ENCODE data around the gene CNTNAP5. TPM values are rescaled to one million over a fixed set of nuclear protein-coding genes. Genes with fewer than 3 reads are reported as not detected.

CNTNAP5 gene
- total and polyA plus RNA-seq, 2 of the 13 experiments (the other 11 are each of a cell fraction or from before 2014, with no cell fraction given): not detected

- TF ChIP-seq AFF4 (CRISPR knock-in tag; IDR thresholded peaks at IDR 0.05): no peak
- no peak for TF ChIP-seq KLF12 (CRISPR knock-in tag; IDR thresholded peaks at IDR 0.05; ENCODE audit: borderline replicate concordance)
- no peak for TF ChIP-seq NR0B2 (CRISPR knock-in tag; IDR thresholded peaks at IDR 0.05)
- no peak for TF ChIP-seq JDP2 (CRISPR knock-in tag; IDR thresholded peaks at IDR 0.05; ENCODE audit: borderline replicate concordance)
- TF ChIP-seq SRF (IDR thresholded peaks at IDR 0.05; ENCODE audit: low read depth, low read length): 0 out of 2 replicates have a peak, but pooled peaks have one; percentile 2
- TF ChIP-seq E2F1 (CRISPR knock-in tag; IDR thresholded peaks at IDR 0.05): peak; percentile 65; the same call in 1 of the 2 replicates
- TF ChIP-seq HES4 (CRISPR knock-in tag; IDR thresholded peaks at IDR 0.05; ENCODE audit: borderline replicate concordance): no peak
- TF ChIP-seq ZNF775 (CRISPR knock-in tag; IDR thresholded peaks at IDR 0.05; ENCODE audit: borderline replicate concordance): no peak
- TF ChIP-seq ZNF496 (CRISPR knock-in tag; IDR thresholded peaks at IDR 0.05; ENCODE audit: insufficient replicate concordance): no peak
- TF ChIP-seq CBX1 (IDR thresholded peaks at IDR 0.05; ENCODE audit: low read depth): no peak
- TF ChIP-seq RXRB (CRISPR knock-in tag; IDR thresholded peaks at IDR 0.05; ENCODE audit: borderline replicate concordance): peak; percentile 85
- no peak for TF ChIP-seq ZNF549 (CRISPR knock-in tag; IDR thresholded peaks at IDR 0.05)
- TF ChIP-seq HMG20B (CRISPR knock-in tag; conservative IDR thresholded peaks at IDR 0.05): peak; percentile 97
- TF ChIP-seq ZBTB10 (CRISPR knock-in tag; IDR thresholded peaks at IDR 0.05; ENCODE audit: borderline replicate concordance): 0 out of 2 replicates have a peak, but pooled peaks have one; percentile 24
- no peak for TF ChIP-seq IRF9 (CRISPR knock-in tag; IDR thresholded peaks at IDR 0.05; ENCODE audit: borderline replicate concordance)
- TF ChIP-seq HIVEP1 (CRISPR knock-in tag; IDR thresholded peaks at IDR 0.05): no peak
- TF ChIP-seq CTCF (CRISPR knock-in tag; IDR thresholded peaks at IDR 0.05): no peak
- peak; percentile 91 for TF ChIP-seq ZNF878 (CRISPR knock-in tag; IDR thresholded peaks at IDR 0.05)
- TF ChIP-seq PHF5A (CRISPR knock-in tag; IDR thresholded peaks at IDR 0.05; ENCODE audit: low read depth, unreplicated experiment): peak; percentile 74
Observed at GRCh38 chr2:124566518-124566970, 541.5 kb downstream of the CNTNAP5 start (continued).
